H9 (cell line): ENCODE measurements around the gene GUCY1A1. TPM values are rescaled to one million over a fixed set of nuclear protein-coding genes. Genes with fewer than 3 reads are reported as not detected.

Experiments
- DNase-seq: peaks from one replicate; pipeline ENCODE4 v3.0.0-alpha.2; 2017
- H2AFZ ChIP-seq: one replicate; pipeline ENCODE4 v1.6.1; 2013; ENCODE audit warnings: mild to moderate bottlenecking, low read length, control low read depth, moderate library complexity
- H2AK5ac ChIP-seq: 2 replicates; pipeline ENCODE4 v1.6.1; 2013; ENCODE audit warnings: low read length, control low read depth, mixed read lengths; ENCODE audit not compliant: insufficient read length
- H2BK120ac ChIP-seq: one replicate; pipeline ENCODE4 v1.6.1; 2013; ENCODE audit warnings: low read depth, mild to moderate bottlenecking, low read length, control low read depth, inconsistent platforms; ENCODE audit not compliant: poor library complexity, severe bottlenecking
- H2BK12ac ChIP-seq: 2 replicates; pipeline ENCODE4 v1.6.1; 2013; ENCODE audit warnings: low read length, control low read depth, mixed read lengths, low read depth; ENCODE audit not compliant: insufficient read length
- H2BK15ac ChIP-seq: 2 replicates; pipeline ENCODE4 v1.6.1; 2013; ENCODE audit warnings: low read depth, low read length, control low read depth
- H2BK20ac ChIP-seq: one replicate; pipeline ENCODE4 v1.6.1; 2013; ENCODE audit warnings: low read depth, mild to moderate bottlenecking, low read length, control low read depth, inconsistent platforms; ENCODE audit not compliant: poor library complexity, severe bottlenecking
- H2BK5ac ChIP-seq: 2 replicates; pipeline ENCODE4 v1.6.1; 2013; ENCODE audit warnings: low read length, control low read depth, mixed read lengths; ENCODE audit not compliant: insufficient read length
- H3K14ac ChIP-seq: 2 replicates; pipeline ENCODE4 v1.6.1; 2013; ENCODE audit warnings: low read length, control low read depth; ENCODE audit not compliant: insufficient read depth
- H3K18ac ChIP-seq: 2 replicates; pipeline ENCODE4 v1.6.1; 2013; ENCODE audit warnings: low read depth, mild to moderate bottlenecking, mixed read lengths, low read length, control low read depth; ENCODE audit not compliant: insufficient read length
- H3K23ac ChIP-seq: 2 replicates; pipeline ENCODE4 v1.6.1; 2013; ENCODE audit warnings: low read length, control low read depth, mixed read lengths, low read depth; ENCODE audit not compliant: insufficient read length
- H3K23me2 ChIP-seq: 2 replicates; pipeline ENCODE4 v1.6.1; 2013; ENCODE audit warnings: low read depth, mild to moderate bottlenecking, mixed read lengths, low read length, control low read depth; ENCODE audit not compliant: insufficient read length, poor library complexity, severe bottlenecking
- H3K27ac ChIP-seq: 2 replicates; pipeline ENCODE4 v1.5.1; 2013; ENCODE audit warnings: low read length, control low read depth, mixed read lengths, low read depth; ENCODE audit not compliant: insufficient read length
- H3K27me3 ChIP-seq: 2 replicates; pipeline ENCODE4 v1.6.1; 2013; ENCODE audit warnings: low read length, control low read depth, inconsistent platforms; ENCODE audit not compliant: insufficient read depth
- H3K4ac ChIP-seq: 2 replicates; pipeline ENCODE4 v1.6.1; 2013; ENCODE audit warnings: low read depth, mild to moderate bottlenecking, control low read depth, inconsistent platforms, low read length, moderate library complexity
- H3K4me1 ChIP-seq: 2 replicates; pipeline ENCODE4 v1.6.1; 2013; ENCODE audit warnings: low read length, control low read depth, inconsistent platforms; ENCODE audit not compliant: insufficient read depth
- H3K4me2 ChIP-seq: 2 replicates; pipeline ENCODE4 v1.6.1; 2013; ENCODE audit warnings: low read length, control low read depth, mixed read lengths; ENCODE audit not compliant: insufficient read length, insufficient read depth
- H3K56ac ChIP-seq: 2 replicates; pipeline ENCODE4 v1.6.1; 2013; ENCODE audit warnings: low read depth, mild to moderate bottlenecking, mixed read lengths, low read length, control low read depth; ENCODE audit not compliant: insufficient read length
- H3K79me1 ChIP-seq: 2 replicates; pipeline ENCODE4 v1.6.1; 2013; ENCODE audit warnings: low read depth, mild to moderate bottlenecking, moderate library complexity, low read length, control low read depth, inconsistent platforms; ENCODE audit not compliant: insufficient read depth, poor library complexity, severe bottlenecking
- H3K79me2 ChIP-seq: 2 replicates; pipeline ENCODE4 v1.6.1; 2013; ENCODE audit warnings: low read length, control low read depth, inconsistent platforms; ENCODE audit not compliant: insufficient read depth
- H3K9ac ChIP-seq: 2 replicates; pipeline ENCODE4 v1.6.1; 2013; ENCODE audit warnings: low read length, control low read depth, mixed read lengths; ENCODE audit not compliant: insufficient read length; ENCODE audit errors: extremely low read depth
- H3K9me3 ChIP-seq: one replicate; pipeline ENCODE4 v1.6.1; 2013; ENCODE audit warnings: low read depth, low read length, inconsistent platforms; ENCODE audit not compliant: control insufficient read depth
- H3T11ph ChIP-seq: one replicate; pipeline ENCODE4 v1.6.1; 2013; ENCODE audit warnings: mild to moderate bottlenecking, low read length, control low read depth, inconsistent platforms
- H4K20me1 ChIP-seq: one replicate; pipeline ENCODE4 v1.6.1; 2013; ENCODE audit not compliant: control insufficient read depth, insufficient read length, insufficient read depth
- H4K5ac ChIP-seq: 2 replicates; pipeline ENCODE4 v1.6.1; 2013; ENCODE audit warnings: low read depth, mild to moderate bottlenecking, mixed read lengths, low read length, control low read depth; ENCODE audit not compliant: insufficient read length
- H4K8ac ChIP-seq: replicated peaks from 2 replicates; pipeline ENCODE4 v1.6.1; 2013; ENCODE audit warnings: low read length, control low read depth, mixed read lengths, low read depth; ENCODE audit not compliant: insufficient read length
- H4K91ac ChIP-seq: 2 replicates; pipeline ENCODE4 v1.6.1; 2013; ENCODE audit warnings: low read depth, mild to moderate bottlenecking, moderate library complexity, mixed read lengths, low read length, control low read depth; ENCODE audit not compliant: insufficient read length
- H3K27ac Mint-ChIP-seq, 3 experiments: 2 replicates in 2 of 3; 3 replicates in 1 of 3; pipeline ENCODE4 v1.8.0; 2020 to 2021; ENCODE audit warnings: mixed read lengths in 3 of 3, mild to moderate bottlenecking in 1 of 3, moderate library complexity in 1 of 3
- H3K27me3 Mint-ChIP-seq: 2 replicates; pipeline ENCODE4 v1.8.0; 2021; ENCODE audit warnings: low read depth, mild to moderate bottlenecking, moderate library complexity, mixed read lengths
- H3K36me3 Mint-ChIP-seq, 3 experiments: 2 replicates in 2 of 3; 3 replicates in 1 of 3; pipeline ENCODE4 v1.8.0; 2020 to 2021; ENCODE audit warnings: low read depth in 3 of 3, mixed read lengths in 3 of 3; ENCODE audit not compliant: insufficient read depth in 1 of 3
- H3K4me1 Mint-ChIP-seq, 2 experiments: 2 replicates each; pipeline ENCODE4 v1.8.0; 2020; ENCODE audit warnings: mixed read lengths in 2 of 2
- H3K4me3 Mint-ChIP-seq, 2 experiments: 2 replicates in 1 of 2; 3 replicates in 1 of 2; pipeline ENCODE4 v1.8.0; 2020 to 2021; ENCODE audit warnings: mild to moderate bottlenecking in 2 of 2, mixed read lengths in 2 of 2, moderate library complexity in 1 of 2
- H3K9me3 Mint-ChIP-seq, 2 experiments: 2 replicates in 1 of 2; 3 replicates in 1 of 2; pipeline ENCODE4 v1.8.0; 2020; ENCODE audit warnings: mild to moderate bottlenecking in 2 of 2, mixed read lengths in 2 of 2, moderate library complexity in 1 of 2
- CTCF ChIP-seq: fragments of 200-600 bp; sonication (generic); conservative IDR thresholded peaks from 3 replicates; pipeline ENCODE4 v1.8.0; 2021; ENCODE audit warnings: antibody characterized with exemption, mild to moderate bottlenecking
- WGBS: extraction: QIAGEN DNeasy Blood & Tissue Kit; methylation state at CpG from one replicate; pipeline ENCODE4 v1.1.7; 2013; ENCODE audit warnings: missing lambda C conversion rate, low lambda C conversion rate, mixed read lengths; ENCODE audit not compliant: insufficient read length; ENCODE audit errors: extremely low coverage; 5-methylcytosine and 5-hydroxymethylcytosine counted together
- total RNA-seq: library from RNA; stranded (reverse); gene quantifications from 2 replicates; pipeline ENCODE4 v1.2.1, GENCODE V29; 2021

The GUCY1A1 gene
- total RNA-seq, 1 experiment from 2014 or later, result not detected

GRCh38 chr4:155626561-155626960, 40.1 kb upstream of the GUCY1A1 start:
- Histone ChIP-seq H3K23me2 (no peaks in the 10 kb centered on the region), H2BK5ac (no peak overlapping the region), H2BK12ac (no peak overlapping the region), H3K23ac (no peak overlapping the region), H2BK120ac (no peak overlapping the region), H3K79me2 (no peaks in the 10 kb centered on the region), H2AK5ac (no peak overlapping the region), H3K27me3 (no peaks in the 10 kb centered on the region), H4K5ac (no peak overlapping the region), H2BK15ac (no peak overlapping the region), H4K8ac (no peak overlapping the region), H3K14ac (no peak overlapping the region), H2BK20ac (no peak overlapping the region), H3T11ph (no peak overlapping the region), H4K20me1 (no peaks in the 10 kb centered on the region), H4K91ac (no peak overlapping the region), H3K27ac (no peak overlapping the region), H3K9ac (no peak overlapping the region), H3K18ac (no peak overlapping the region), H3K4ac (no peak overlapping the region), H2AFZ (no peak overlapping the region), H3K79me1 (no peaks in the 10 kb centered on the region), H3K4me2 (no peak overlapping the region), H3K56ac (no peak overlapping the region), H3K9me3 (no peaks in the 10 kb centered on the region), H3K4me1 (no peaks in the 10 kb centered on the region)
- Mint-ChIP-seq H3K27ac (no peak overlapping the region), H3K4me1 (no peaks in the 10 kb centered on the region), H3K9me3 (no peaks in the 10 kb centered on the region), H3K36me3 (no peaks in the 10 kb centered on the region), H3K27me3 (no peaks in the 10 kb centered on the region), H3K4me3 (no peak overlapping the region)
- no CpG with 5 or more reads among the region's 3 CpGs for WGBS
- TF ChIP-seq CTCF, result no peak
- DNase-seq, result no peak
